ENCODE results near the gene PRPH.
A peak's percentile ranks its signal among the peaks of the same experiment; 100 is the strongest.

DNA sequence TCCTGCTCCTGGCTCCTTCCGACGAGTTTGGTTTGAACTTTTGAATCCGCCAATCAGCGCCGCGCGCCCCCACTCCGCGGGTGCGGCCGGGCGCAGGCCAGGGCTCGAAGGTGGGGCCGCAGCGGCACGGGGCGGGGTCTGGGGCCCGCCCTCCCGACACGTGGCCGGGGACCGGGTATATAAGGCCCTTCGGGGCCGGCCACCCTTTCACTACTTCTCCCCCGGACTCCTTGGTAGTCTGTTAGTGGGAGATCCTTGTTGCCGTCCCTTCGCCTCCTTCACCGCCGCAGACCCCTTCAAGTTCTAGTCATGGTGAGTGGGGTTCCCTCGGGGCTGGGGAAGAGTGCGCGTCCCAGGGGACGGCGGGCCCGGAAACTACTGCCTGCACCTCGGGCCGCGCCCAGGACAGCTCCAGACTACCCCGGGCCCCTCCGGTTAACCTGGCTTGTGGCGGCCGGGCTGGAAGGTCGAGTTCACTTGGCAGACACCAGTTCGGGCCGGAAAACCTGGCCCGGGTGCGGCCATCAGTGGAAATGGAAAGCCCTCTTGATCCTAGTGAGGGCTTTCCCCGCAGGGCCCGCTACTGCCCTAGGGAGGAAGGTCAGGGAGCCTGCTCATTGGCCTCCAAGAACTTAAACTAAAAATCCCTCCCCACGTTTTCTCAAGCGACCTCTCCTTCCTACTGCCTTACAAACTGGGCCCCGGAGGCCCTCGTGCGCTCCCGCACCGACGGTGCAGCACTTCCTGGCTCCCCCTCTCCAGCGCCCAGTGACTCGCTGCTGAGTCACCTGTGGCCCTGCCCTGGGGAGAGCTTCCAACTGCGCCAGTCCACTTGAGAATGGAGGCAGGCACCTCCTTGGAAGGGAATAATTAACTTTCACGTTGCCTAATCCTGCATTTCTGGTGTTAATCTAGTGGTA, 29.8 kb upstream of the PRPH start, which contains the start of gene TUBA1C:
- TF ChIP-seq, protein P1, sequence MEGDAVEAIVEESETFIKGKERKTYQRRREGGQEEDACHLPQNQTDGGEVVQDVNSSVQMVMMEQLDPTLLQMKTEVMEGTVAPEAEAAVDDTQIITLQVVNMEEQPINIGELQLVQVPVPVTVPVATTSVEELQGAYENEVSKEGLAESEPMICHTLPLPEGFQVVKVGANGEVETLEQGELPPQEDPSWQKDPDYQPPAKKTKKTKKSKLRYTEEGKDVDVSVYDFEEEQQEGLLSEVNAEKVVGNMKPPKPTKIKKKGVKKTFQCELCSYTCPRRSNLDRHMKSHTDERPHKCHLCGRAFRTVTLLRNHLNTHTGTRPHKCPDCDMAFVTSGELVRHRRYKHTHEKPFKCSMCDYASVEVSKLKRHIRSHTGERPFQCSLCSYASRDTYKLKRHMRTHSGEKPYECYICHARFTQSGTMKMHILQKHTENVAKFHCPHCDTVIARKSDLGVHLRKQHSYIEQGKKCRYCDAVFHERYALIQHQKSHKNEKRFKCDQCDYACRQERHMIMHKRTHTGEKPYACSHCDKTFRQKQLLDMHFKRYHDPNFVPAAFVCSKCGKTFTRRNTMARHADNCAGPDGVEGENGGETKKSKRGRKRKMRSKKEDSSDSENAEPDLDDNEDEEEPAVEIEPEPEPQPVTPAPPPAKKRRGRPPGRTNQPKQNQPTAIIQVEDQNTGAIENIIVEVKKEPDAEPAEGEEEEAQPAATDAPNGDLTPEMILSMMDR (IDR thresholded peaks at IDR 0.05), result peak in 2 of 4 donors; percentile 5 to 7
- TF ChIP-seq POLR2A (IDR thresholded peaks at IDR 0.05), result peak; percentile 80
